ENCODE results near the gene TRABD2B.

TRABD2B gene

GRCh38 chr1:47769295-47769694 lies 227.9 kb downstream of the TRABD2B start:
- no peak for DNase-seq

GRCh38 chr1:47767741-47768100 lies 229.5 kb downstream of the TRABD2B start:
- no peak for DNase-seq

GRCh38 chr1:47766832-47767740 lies 230.1 kb downstream of the TRABD2B start:
- DNase-seq, result no peak

- DNase-seq, result no peak
These were observed 231.3 kb downstream of the TRABD2B start for GRCh38 chr1:47765742-47766485.

GRCh38 chr1:47765236-47765635 lies 231.9 kb downstream of the TRABD2B start:
- DNase-seq, result no peak

- no peak for DNase-seq
These were observed 232.6 kb downstream of the TRABD2B start for GRCh38 chr1:47764461-47765046.

GRCh38 chr1:47763591-47764171 lies 233.5 kb downstream of the TRABD2B start:
- no peak for DNase-seq

- DNase-seq, result no peak
These were observed 235.2 kb downstream of the TRABD2B start for GRCh38 chr1:47761974-47762373.

GRCh38 chr1:47761201-47761930 lies 235.8 kb downstream of the TRABD2B start:
- DNase-seq, result no peak

- DNase-seq, result no peak
These were observed 237.1 kb downstream of the TRABD2B start for GRCh38 chr1:47759936-47760629.

GRCh38 chr1:47759251-47759935 lies 237.8 kb downstream of the TRABD2B start:
- no peak for DNase-seq

GRCh38 chr1:47758341-47759250 lies 238.6 kb downstream of the TRABD2B start:
- no peak for DNase-seq

GRCh38 chr1:47757226-47757975 lies 239.8 kb downstream of the TRABD2B start:
- DNase-seq, result no peak

- DNase-seq, result no peak
These were observed 240.8 kb downstream of the TRABD2B start for GRCh38 chr1:47756411-47756810.

GRCh38 chr1:47756006-47756405 lies 241.2 kb downstream of the TRABD2B start:
- no peak for DNase-seq

- DNase-seq, result no peak
These were observed 241.8 kb downstream of the TRABD2B start for GRCh38 chr1:47755101-47755990.

- no peak for DNase-seq
These were observed 243.0 kb downstream of the TRABD2B start for GRCh38 chr1:47754221-47754620.

- DNase-seq, result no peak
These were observed 243.4 kb downstream of the TRABD2B start for GRCh38 chr1:47753808-47754207.

All from NCI-H1694 (cell line).